MM.1S (cell line): ENCODE data around the gene USP20.

ENCODE experiments used
- CTCF ChIP-seq: fragments of 300-600 bp; sonication (generic); IDR thresholded peaks from 2 replicates; pipeline ENCODE4 v1.5.1; 2016; ENCODE audit warnings: antibody characterized with exemption, low read length, mixed read lengths
- EZH2 ChIP-seq: fragments of 300-600 bp; sonication (generic); optimal IDR thresholded peaks from 2 replicates; pipeline ENCODE3; 2017; ENCODE audit warnings: low read depth, mild to moderate bottlenecking, antibody characterized with exemption, low read length, mixed read lengths
- EZH2phosphoT487 ChIP-seq: fragments of 300-600 bp; sonication (generic); IDR thresholded peaks from 2 replicates; pipeline ENCODE4 v1.6.1; 2018; ENCODE audit warnings: antibody characterized with exemption, low read length

- TF ChIP-seq CTCF, result no peak
- TF ChIP-seq EZH2, result no peak
- no peak for TF ChIP-seq EZH2phosphoT487
Observed at GRCh38 chr9:129923589-129923988, 88.3 kb downstream of the USP20 start.
